DND-41 (cell line): Measurements from ENCODE around the gene TMEM223.

Experiments
- ATAC-seq: fragments of 200-7000 bp; cut with Tn5 transposase; 3 replicates; pipeline ENCODE4 v1.9.1; 2021; ENCODE audit warnings: low read depth; ENCODE audit not compliant: insufficient read depth
- DNase-seq: peaks from one replicate; pipeline ENCODE4 v3.0.0-alpha.2; 2020
- H2AFZ ChIP-seq: 2 replicates; pipeline ENCODE4 v1.6.0; 2012; ENCODE audit warnings: low read depth, low read length
- H3K27ac ChIP-seq: 2 replicates; pipeline ENCODE4 v1.5.1; 2012; ENCODE audit warnings: low read length, inconsistent platforms
- H3K27me3 ChIP-seq: fragments of 200-600 bp; sonication (generic); 2 replicates; pipeline ENCODE4 v1.6.0; 2012; ENCODE audit warnings: low read length, mild to moderate bottlenecking, inconsistent platforms; ENCODE audit not compliant: insufficient read depth, poor library complexity
- H3K36me3 ChIP-seq: 2 replicates; pipeline ENCODE4 v1.5.1; 2012; ENCODE audit warnings: low read length, inconsistent platforms; ENCODE audit not compliant: insufficient read depth
- H3K4me1 ChIP-seq: 2 replicates; pipeline ENCODE4 v1.5.1; 2012; ENCODE audit warnings: mild to moderate bottlenecking, low read length; ENCODE audit not compliant: insufficient read depth
- H3K4me2 ChIP-seq: 2 replicates; pipeline ENCODE4 v1.6.0; 2012; ENCODE audit warnings: mild to moderate bottlenecking, moderate library complexity, low read length, inconsistent platforms; ENCODE audit not compliant: insufficient read depth
- H3K4me3 ChIP-seq, 2 experiments: fragments of 200-600 bp in 1 of 2; shearing (Covaris generic) in 1 of 2; 2 replicates each; pipeline ENCODE4 v1.5.1; 2012 to 2016; ENCODE audit warnings: inconsistent platforms in 2 of 2, low read length in 2 of 2, mild to moderate bottlenecking in 2 of 2, low read depth in 1 of 2, moderate library complexity in 1 of 2
- H3K79me2 ChIP-seq: 2 replicates; pipeline ENCODE4 v1.6.0; 2012; ENCODE audit warnings: low read length, inconsistent platforms; ENCODE audit not compliant: insufficient read depth
- H3K9ac ChIP-seq: 2 replicates; pipeline ENCODE4 v1.6.0; 2012; ENCODE audit warnings: low read depth, mild to moderate bottlenecking, inconsistent platforms, low read length, moderate library complexity
- H3K9me3 ChIP-seq: 2 replicates; pipeline ENCODE4 v1.5.1; 2012; ENCODE audit warnings: low read length, moderate library complexity, mild to moderate bottlenecking, inconsistent platforms; ENCODE audit not compliant: insufficient read depth, severe bottlenecking
- H4K20me1 ChIP-seq: 2 replicates; pipeline ENCODE4 v1.6.0; 2012; ENCODE audit warnings: low read length; ENCODE audit not compliant: insufficient read depth
- EZH2 ChIP-seq: IDR thresholded peaks from 3 replicates; pipeline ENCODE4 v1.6.1; 2012; ENCODE audit warnings: borderline replicate concordance, low read depth, mild to moderate bottlenecking, moderate library complexity, low read length, inconsistent platforms; ENCODE audit not compliant: severe bottlenecking
- TF ChIP-seq, protein P1 (sequence below): IDR thresholded peaks from 2 replicates; pipeline ENCODE4 v1.5.1; 2012; ENCODE audit warnings: borderline replicate concordance, low read length, moderate library complexity, mild to moderate bottlenecking; ENCODE audit not compliant: poor library complexity, severe bottlenecking; ENCODE audit errors: extremely low read depth

The TMEM223 gene

DNA sequence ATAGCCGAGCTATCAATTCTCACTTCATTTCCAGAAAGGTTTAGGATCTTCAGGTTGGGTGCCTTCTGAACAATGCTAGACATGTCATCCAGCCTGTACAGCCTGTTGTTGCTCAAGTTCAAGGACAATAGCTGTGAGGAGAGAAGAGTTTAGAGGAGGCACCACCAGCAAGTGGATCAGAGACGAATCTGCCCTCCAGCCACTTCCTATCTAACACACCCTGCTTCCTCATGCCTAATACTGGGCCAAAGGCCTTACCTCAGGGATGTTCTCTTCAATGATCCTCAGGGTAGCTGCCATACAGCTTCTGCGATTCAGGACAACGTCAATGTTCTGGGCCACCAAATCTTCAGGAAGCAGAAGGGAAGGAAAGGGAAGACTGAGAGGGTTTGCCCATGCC lies 9.3 kb upstream of the TMEM223 start:
- Histone ChIP-seq H3K27me3 (no peaks in the 10 kb centered on the region), H3K27ac (no peak overlapping the region), H4K20me1 (peaks cover 19% of the 10 kb centered on the region; the same call in 1 of the 2 replicates), H3K4me3 (no peak overlapping the region), H3K36me3 (peaks cover 77% of the 10 kb centered on the region), H3K4me1 (peaks cover 22% of the 10 kb centered on the region), H3K9ac (no peak overlapping the region), H2AFZ (no peak overlapping the region), H3K4me2 (no peak overlapping the region), H3K9me3 (no peaks in the 10 kb centered on the region), H3K79me2 (peaks cover 48% of the 10 kb centered on the region)
- TF ChIP-seq, protein P1, sequence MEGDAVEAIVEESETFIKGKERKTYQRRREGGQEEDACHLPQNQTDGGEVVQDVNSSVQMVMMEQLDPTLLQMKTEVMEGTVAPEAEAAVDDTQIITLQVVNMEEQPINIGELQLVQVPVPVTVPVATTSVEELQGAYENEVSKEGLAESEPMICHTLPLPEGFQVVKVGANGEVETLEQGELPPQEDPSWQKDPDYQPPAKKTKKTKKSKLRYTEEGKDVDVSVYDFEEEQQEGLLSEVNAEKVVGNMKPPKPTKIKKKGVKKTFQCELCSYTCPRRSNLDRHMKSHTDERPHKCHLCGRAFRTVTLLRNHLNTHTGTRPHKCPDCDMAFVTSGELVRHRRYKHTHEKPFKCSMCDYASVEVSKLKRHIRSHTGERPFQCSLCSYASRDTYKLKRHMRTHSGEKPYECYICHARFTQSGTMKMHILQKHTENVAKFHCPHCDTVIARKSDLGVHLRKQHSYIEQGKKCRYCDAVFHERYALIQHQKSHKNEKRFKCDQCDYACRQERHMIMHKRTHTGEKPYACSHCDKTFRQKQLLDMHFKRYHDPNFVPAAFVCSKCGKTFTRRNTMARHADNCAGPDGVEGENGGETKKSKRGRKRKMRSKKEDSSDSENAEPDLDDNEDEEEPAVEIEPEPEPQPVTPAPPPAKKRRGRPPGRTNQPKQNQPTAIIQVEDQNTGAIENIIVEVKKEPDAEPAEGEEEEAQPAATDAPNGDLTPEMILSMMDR: no peak
- TF ChIP-seq EZH2: no peak
- DNase-seq: no peak
- no peak for ATAC-seq

DNA sequence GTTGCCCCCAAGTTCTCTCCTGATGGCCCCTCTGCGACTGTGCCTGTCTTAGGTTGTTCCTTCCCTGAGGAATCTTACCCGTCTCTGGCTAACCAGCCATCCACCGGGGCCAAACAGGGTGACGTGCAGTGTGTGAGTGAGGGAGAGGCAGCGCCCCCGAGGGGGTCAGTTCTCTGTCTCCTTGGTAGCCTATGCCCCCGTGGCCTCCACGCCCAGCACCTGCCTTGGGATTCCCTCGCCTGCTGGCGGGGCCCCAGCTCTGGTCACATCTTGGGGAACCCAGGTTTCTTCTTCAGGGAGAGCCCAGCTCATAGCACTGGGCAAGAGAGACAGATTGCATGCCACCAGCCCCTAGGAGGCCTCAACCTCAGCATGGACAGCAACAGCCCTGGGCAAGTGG lies 7.7 kb upstream of the TMEM223 start:
- Histone ChIP-seq H3K9ac (no peak overlapping the region), H3K79me2 (peaks cover 43% of the 10 kb centered on the region), H2AFZ (no peak overlapping the region), H3K36me3 (peaks cover 93% of the 10 kb centered on the region), H3K4me1 (peaks cover 16% of the 10 kb centered on the region), H3K4me2 (no peak overlapping the region), H3K4me3 (no peak overlapping the region), H4K20me1 (peaks cover 18% of the 10 kb centered on the region; the same call in 1 of the 2 replicates), H3K9me3 (no peaks in the 10 kb centered on the region), H3K27ac (no peak overlapping the region), H3K27me3 (no peaks in the 10 kb centered on the region)
- DNase-seq: no peak
- ATAC-seq: no peak
- no peak for TF ChIP-seq EZH2
- TF ChIP-seq, protein P1: no peak

DNA sequence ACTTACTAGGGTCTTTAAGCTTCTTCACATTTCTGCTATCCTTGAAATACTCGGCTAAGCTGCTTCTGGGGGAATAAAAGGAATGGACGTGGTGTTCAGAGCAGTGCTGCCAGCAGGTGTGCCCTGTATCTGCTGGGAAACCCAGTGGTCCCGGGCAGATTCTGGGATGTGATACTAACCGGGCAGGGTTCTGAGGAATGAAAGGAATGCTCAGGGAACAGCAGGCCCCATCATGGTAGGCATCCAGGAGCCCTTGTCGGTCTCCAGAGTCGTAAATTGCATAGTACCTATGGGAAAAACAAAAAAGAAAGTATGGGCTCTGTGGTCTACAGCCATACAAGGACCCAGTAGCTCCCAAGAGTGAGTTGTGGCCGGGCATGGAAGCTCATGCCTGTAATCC lies 4.5 kb upstream of the TMEM223 start:
- peaks cover 95% of the 10 kb centered on the region for H3K36me3 ChIP-seq
- DNase-seq (no peak), ATAC-seq (no peak)
- TF ChIP-seq, protein P1: no peak
- no peak for TF ChIP-seq EZH2
- 0 out of 2 replicates have a peak, but pooled peaks cover 5% of the 10 kb centered on the region for H4K20me1 ChIP-seq
- peaks cover 14% of the 10 kb centered on the region for H3K4me1 ChIP-seq
- no peak overlapping the region for H3K9ac ChIP-seq
- H3K4me3 ChIP-seq: no peak overlapping the region
- no peaks in the 10 kb centered on the region for H3K27me3 ChIP-seq
- H3K27ac ChIP-seq: no peak overlapping the region
- no peak overlapping the region for H2AFZ ChIP-seq
- H3K9me3 ChIP-seq: no peaks in the 10 kb centered on the region
- no peak overlapping the region for H3K4me2 ChIP-seq
- peaks cover 22% of the 10 kb centered on the region for H3K79me2 ChIP-seq

DNA sequence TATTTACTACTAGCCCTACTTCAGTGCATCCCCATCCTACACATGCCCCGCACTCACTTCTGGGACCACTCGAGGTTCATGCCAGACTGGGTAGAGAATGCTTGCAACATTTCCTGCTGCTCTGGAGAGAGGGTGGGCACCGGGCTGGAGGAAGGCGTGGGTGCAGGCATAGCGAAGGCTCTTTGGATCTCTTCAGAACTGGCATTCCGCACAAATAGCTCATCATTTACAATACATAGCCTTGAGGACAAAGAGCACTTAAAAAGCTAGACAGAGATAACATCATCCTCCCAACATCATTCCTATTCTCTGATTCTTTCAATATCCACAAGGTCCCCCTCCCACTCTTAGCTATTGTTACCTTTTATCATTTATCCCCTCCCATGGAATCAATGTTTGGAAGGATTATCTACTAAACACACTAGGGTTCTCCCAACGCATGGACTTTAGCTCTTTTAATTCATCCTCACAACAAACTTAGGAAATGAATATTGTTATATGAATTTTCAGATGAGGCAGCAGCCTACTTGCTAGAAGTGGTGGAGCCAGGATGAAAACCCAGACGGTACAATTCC lies 2.5 kb upstream of the TMEM223 start:
- no peak for ATAC-seq
- Histone ChIP-seq H3K79me2 (peaks cover 33% of the 10 kb centered on the region), H4K20me1 (0 out of 2 replicates have a peak, but pooled peaks cover 2% of the 10 kb centered on the region), H3K4me3 (no peak overlapping the region), H3K36me3 (peaks cover 93% of the 10 kb centered on the region), H2AFZ (no peak overlapping the region), H3K9me3 (no peaks in the 10 kb centered on the region), H3K27me3 (no peaks in the 10 kb centered on the region), H3K9ac (no peak overlapping the region), H3K27ac (no peak overlapping the region), H3K4me1 (peaks cover 32% of the 10 kb centered on the region), H3K4me2 (no peak overlapping the region)
- no peak for DNase-seq
- TF ChIP-seq, protein P1: no peak
- no peak for TF ChIP-seq EZH2
